Measurements from ENCODE around the gene STXBP6. TPM values are rescaled to one million over a fixed set of nuclear protein-coding genes. Genes with fewer than 3 reads are reported as not detected.

STXBP6 gene
- total and polyA plus RNA-seq, 2 experiments from 2014 or later = 19.7 to 29.0 TPM

GRCh38 chr14:24847568-24848095 is 202.3 kb downstream of the STXBP6 start:
- H4K20me1 ChIP-seq (replicated peaks; ENCODE audit: insufficient read depth) = no peaks in the 10 kb centered on the region
- Mint-ChIP-seq H3K27me3 (ENCODE audit: insufficient read depth, low read depth, poor library complexity) (peaks cover 3% of the 10 kb centered on the region), H3K27ac (no peak overlapping the region), H3K4me1 (peaks cover 30% of the 10 kb centered on the region), H3K4me3 (no peak overlapping the region), H3K9me3 (no peaks in the 10 kb centered on the region), H3K36me3 (ENCODE audit: low read depth) (no peaks in the 10 kb centered on the region)
- no peaks in the 10 kb centered on the region for H3K79me2 ChIP-seq (replicated peaks; ENCODE audit: insufficient read depth)
- peaks cover 20% of the 10 kb centered on the region for H3K4me1 ChIP-seq (ENCODE audit: insufficient read depth)
- H3K27me3 ChIP-seq (ENCODE audit: insufficient read depth) = no peaks in the 10 kb centered on the region
- ATAC-seq (no peak), DNase-seq (ENCODE audit: low spot score) (no peak)
- no peak overlapping the region for H3K27ac ChIP-seq (ENCODE audit: low read depth)
- no peak overlapping the region for H3K4me3 ChIP-seq
- no peaks in the 10 kb centered on the region for H3K36me3 ChIP-seq (ENCODE audit: insufficient read depth)
- no peak for TF ChIP-seq NANOG (IDR thresholded peaks at IDR 0.05; ENCODE audit: borderline replicate concordance)
- no peak for TF ChIP-seq STAT1 (IDR thresholded peaks at IDR 0.05; ENCODE audit: unreplicated experiment)
- TF ChIP-seq POLR2AphosphoS5 (IDR thresholded peaks at IDR 0.05; ENCODE audit: low read depth) = no peak
- no peak for TF ChIP-seq ZNF331 (CRISPR knock-in tag; IDR thresholded peaks at IDR 0.05; ENCODE audit: low read depth)
- TF ChIP-seq ZNF462 (CRISPR knock-in tag; IDR thresholded peaks at IDR 0.05) = no peak
- no peak for TF ChIP-seq CREB1 (CRISPR knock-in tag; IDR thresholded peaks at IDR 0.05; ENCODE audit: low read depth)
- no peak for TF ChIP-seq EZH2phosphoT487 (IDR thresholded peaks at IDR 0.05; ENCODE audit: unreplicated experiment)
- no peak for TF ChIP-seq JUNB (IDR thresholded peaks at IDR 0.05; ENCODE audit: unreplicated experiment)
- TF ChIP-seq CTCF (conservative IDR thresholded peaks at IDR 0.05; ENCODE audit: low read depth in 2 of 2) = no peak
- no peak for TF ChIP-seq EZH2 (IDR thresholded peaks at IDR 0.05; ENCODE audit: low read depth, unreplicated experiment)
- TF ChIP-seq, protein P1, sequence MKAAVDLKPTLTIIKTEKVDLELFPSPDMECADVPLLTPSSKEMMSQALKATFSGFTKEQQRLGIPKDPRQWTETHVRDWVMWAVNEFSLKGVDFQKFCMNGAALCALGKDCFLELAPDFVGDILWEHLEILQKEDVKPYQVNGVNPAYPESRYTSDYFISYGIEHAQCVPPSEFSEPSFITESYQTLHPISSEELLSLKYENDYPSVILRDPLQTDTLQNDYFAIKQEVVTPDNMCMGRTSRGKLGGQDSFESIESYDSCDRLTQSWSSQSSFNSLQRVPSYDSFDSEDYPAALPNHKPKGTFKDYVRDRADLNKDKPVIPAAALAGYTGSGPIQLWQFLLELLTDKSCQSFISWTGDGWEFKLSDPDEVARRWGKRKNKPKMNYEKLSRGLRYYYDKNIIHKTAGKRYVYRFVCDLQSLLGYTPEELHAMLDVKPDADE (IDR thresholded peaks at IDR 0.05) = no peak
- TF ChIP-seq, protein P2, sequence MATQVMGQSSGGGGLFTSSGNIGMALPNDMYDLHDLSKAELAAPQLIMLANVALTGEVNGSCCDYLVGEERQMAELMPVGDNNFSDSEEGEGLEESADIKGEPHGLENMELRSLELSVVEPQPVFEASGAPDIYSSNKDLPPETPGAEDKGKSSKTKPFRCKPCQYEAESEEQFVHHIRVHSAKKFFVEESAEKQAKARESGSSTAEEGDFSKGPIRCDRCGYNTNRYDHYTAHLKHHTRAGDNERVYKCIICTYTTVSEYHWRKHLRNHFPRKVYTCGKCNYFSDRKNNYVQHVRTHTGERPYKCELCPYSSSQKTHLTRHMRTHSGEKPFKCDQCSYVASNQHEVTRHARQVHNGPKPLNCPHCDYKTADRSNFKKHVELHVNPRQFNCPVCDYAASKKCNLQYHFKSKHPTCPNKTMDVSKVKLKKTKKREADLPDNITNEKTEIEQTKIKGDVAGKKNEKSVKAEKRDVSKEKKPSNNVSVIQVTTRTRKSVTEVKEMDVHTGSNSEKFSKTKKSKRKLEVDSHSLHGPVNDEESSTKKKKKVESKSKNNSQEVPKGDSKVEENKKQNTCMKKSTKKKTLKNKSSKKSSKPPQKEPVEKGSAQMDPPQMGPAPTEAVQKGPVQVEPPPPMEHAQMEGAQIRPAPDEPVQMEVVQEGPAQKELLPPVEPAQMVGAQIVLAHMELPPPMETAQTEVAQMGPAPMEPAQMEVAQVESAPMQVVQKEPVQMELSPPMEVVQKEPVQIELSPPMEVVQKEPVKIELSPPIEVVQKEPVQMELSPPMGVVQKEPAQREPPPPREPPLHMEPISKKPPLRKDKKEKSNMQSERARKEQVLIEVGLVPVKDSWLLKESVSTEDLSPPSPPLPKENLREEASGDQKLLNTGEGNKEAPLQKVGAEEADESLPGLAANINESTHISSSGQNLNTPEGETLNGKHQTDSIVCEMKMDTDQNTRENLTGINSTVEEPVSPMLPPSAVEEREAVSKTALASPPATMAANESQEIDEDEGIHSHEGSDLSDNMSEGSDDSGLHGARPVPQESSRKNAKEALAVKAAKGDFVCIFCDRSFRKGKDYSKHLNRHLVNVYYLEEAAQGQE (IDR thresholded peaks at IDR 0.05; ENCODE audit: unreplicated experiment) = no peak
- H3F3A ChIP-seq (replicated peaks; ENCODE audit: low read depth) = no peaks in the 10 kb centered on the region
- H2AFZ ChIP-seq = no peak overlapping the region
- no peaks in the 10 kb centered on the region for H3K9me2 ChIP-seq (ENCODE audit: insufficient read depth)
- no peak overlapping the region for H3K4me2 ChIP-seq

Data from GM23338 (cell line).